ENCODE data around the gene JTB.

The JTB gene

GRCh38 chr1:153967107-153967999 is 10.1 kb downstream of the JTB start, which contains the start of gene CREB3L4:
CREB3L4 (plus strand) TSS chr1:153967902; CDS start chr1:153968526, 624 bp downstream.
- Mint-ChIP-seq H3K4me3 (peak within 1 kb of the TSS; percentile 90), H3K9me3 (no peaks in the 10 kb centered on the region), H3K36me3 (ENCODE audit: low read depth) (peaks cover 37% of the 10 kb centered on the region), H3K27me3 (no peaks in the 10 kb centered on the region), H3K4me1 (ENCODE audit: low read depth) (peaks cover 55% of the 10 kb centered on the region), H3K27ac (peak within 1 kb of the TSS; percentile 95)
- DNase-seq, result peak; percentile 85

GRCh38 chr1:153963850-153964331 is 13.6 kb downstream of the JTB start:
- H3K4me1 Mint-ChIP-seq (ENCODE audit: low read depth), result peaks cover 68% of the 10 kb centered on the region
- no peaks in the 10 kb centered on the region for H3K9me3 Mint-ChIP-seq

GRCh38 chr1:153963030-153963849 is 14.2 kb downstream of the JTB start, which contains the start of gene SLC39A1:
SLC39A1 (minus strand) TSS chr1:153963537; CDS start chr1:153962715, 822 bp downstream.
- peak within 1 kb of the TSS; percentile 89 for H3K4me3 Mint-ChIP-seq
- H3K4me1 Mint-ChIP-seq (ENCODE audit: low read depth), result peaks cover 66% of the 10 kb centered on the region
- H3K36me3 Mint-ChIP-seq (ENCODE audit: low read depth), result peaks cover 67% of the 10 kb centered on the region
- H3K27me3 Mint-ChIP-seq, result no peaks in the 10 kb centered on the region
- peak within 1 kb of the TSS; percentile 93 for H3K27ac Mint-ChIP-seq
- no peaks in the 10 kb centered on the region for H3K9me3 Mint-ChIP-seq
- DNase-seq, result peak; percentile 96

More at GRCh38 chr1:153963850-153964331, 13.6 kb downstream of the JTB start:
- Mint-ChIP-seq H3K4me3 (peak overlapping the region; percentile 89), H3K27ac (peak overlapping the region; percentile 93), H3K36me3 (ENCODE audit: low read depth) (peaks cover 65% of the 10 kb centered on the region), H3K27me3 (no peaks in the 10 kb centered on the region)
- DNase-seq, result no peak

GRCh38 chr1:153962088-153963029 is 15.1 kb downstream of the JTB start:
- Mint-ChIP-seq H3K9me3 (no peaks in the 10 kb centered on the region), H3K4me1 (ENCODE audit: low read depth) (peaks cover 59% of the 10 kb centered on the region), H3K27me3 (no peaks in the 10 kb centered on the region), H3K36me3 (ENCODE audit: low read depth) (peaks cover 74% of the 10 kb centered on the region), H3K4me3 (peak overlapping the region; percentile 89), H3K27ac (peak overlapping the region; percentile 93)
- no peak for DNase-seq

- peaks cover 62% of the 10 kb centered on the region for H3K4me1 Mint-ChIP-seq (ENCODE audit: low read depth)
- peak overlapping the region; percentile 89 for H3K4me3 Mint-ChIP-seq
- no peak for DNase-seq
- H3K27me3 Mint-ChIP-seq, result no peaks in the 10 kb centered on the region
- peak overlapping the region; percentile 93 for H3K27ac Mint-ChIP-seq
- peaks cover 72% of the 10 kb centered on the region for H3K36me3 Mint-ChIP-seq (ENCODE audit: low read depth)
- H3K9me3 Mint-ChIP-seq, result no peaks in the 10 kb centered on the region
Measured at GRCh38 chr1:153961421-153961820, 16.1 kb downstream of the JTB start.

GRCh38 chr1:153960206-153960605 is 17.3 kb downstream of the JTB start:
- H3K9me3 Mint-ChIP-seq, result no peaks in the 10 kb centered on the region
- no peak for DNase-seq
- peaks cover 69% of the 10 kb centered on the region for H3K36me3 Mint-ChIP-seq (ENCODE audit: low read depth)
- H3K27me3 Mint-ChIP-seq, result no peaks in the 10 kb centered on the region
- H3K4me3 Mint-ChIP-seq, result no peak overlapping the region
- peak overlapping the region; percentile 80 for H3K27ac Mint-ChIP-seq
- H3K4me1 Mint-ChIP-seq (ENCODE audit: low read depth), result peaks cover 62% of the 10 kb centered on the region

- H3K27ac Mint-ChIP-seq, result peak overlapping the region; percentile 98
- no peak overlapping the region for H3K4me3 Mint-ChIP-seq
- H3K9me3 Mint-ChIP-seq, result no peaks in the 10 kb centered on the region
- H3K27me3 Mint-ChIP-seq, result no peaks in the 10 kb centered on the region
- no peak for DNase-seq
- H3K36me3 Mint-ChIP-seq (ENCODE audit: low read depth), result peaks cover 74% of the 10 kb centered on the region
- H3K4me1 Mint-ChIP-seq (ENCODE audit: low read depth), result peaks cover 69% of the 10 kb centered on the region
Measured at GRCh38 chr1:153959454-153959853, 18.0 kb downstream of the JTB start.

GRCh38 chr1:153958961-153959260 is 18.6 kb downstream of the JTB start:
- DNase-seq, result no peak
- H3K4me1 Mint-ChIP-seq (ENCODE audit: low read depth), result peaks cover 69% of the 10 kb centered on the region
- H3K27ac Mint-ChIP-seq, result peak overlapping the region; percentile 98
- H3K9me3 Mint-ChIP-seq, result no peaks in the 10 kb centered on the region
- peaks cover 76% of the 10 kb centered on the region for H3K36me3 Mint-ChIP-seq (ENCODE audit: low read depth)
- no peaks in the 10 kb centered on the region for H3K27me3 Mint-ChIP-seq
- H3K4me3 Mint-ChIP-seq, result peak overlapping the region; percentile 93

GRCh38 chr1:153958111-153958960 is 19.1 kb downstream of the JTB start, which contains the start of gene CRTC2:
CRTC2 (minus strand) TSS chr1:153958612; CDS start chr1:153958497, 115 bp downstream.
- no peaks in the 10 kb centered on the region for H3K27me3 Mint-ChIP-seq
- H3K27ac Mint-ChIP-seq, result peak within 1 kb of the TSS; percentile 98
- H3K4me3 Mint-ChIP-seq, result peak within 1 kb of the TSS; percentile 93
- DNase-seq, result peak; percentile 95
- peaks cover 80% of the 10 kb centered on the region for H3K36me3 Mint-ChIP-seq (ENCODE audit: low read depth)
- H3K4me1 Mint-ChIP-seq (ENCODE audit: low read depth), result peaks cover 67% of the 10 kb centered on the region
- H3K9me3 Mint-ChIP-seq, result no peaks in the 10 kb centered on the region

GRCh38 chr1:153957744-153958110 is 19.7 kb downstream of the JTB start:
- no peak for DNase-seq

GRCh38 chr1:153956997-153957715 is 20.3 kb downstream of the JTB start:
- Mint-ChIP-seq H3K4me1 (ENCODE audit: low read depth) (peaks cover 62% of the 10 kb centered on the region), H3K4me3 (peak overlapping the region; percentile 93), H3K27me3 (no peaks in the 10 kb centered on the region), H3K27ac (peak overlapping the region; percentile 98), H3K9me3 (no peaks in the 10 kb centered on the region), H3K36me3 (ENCODE audit: low read depth) (peaks cover 78% of the 10 kb centered on the region)
- no peak for DNase-seq

More at GRCh38 chr1:153957744-153958110, 19.7 kb downstream of the JTB start:
- Mint-ChIP-seq H3K9me3 (no peaks in the 10 kb centered on the region), H3K4me1 (ENCODE audit: low read depth) (peaks cover 68% of the 10 kb centered on the region), H3K27me3 (no peaks in the 10 kb centered on the region), H3K27ac (peak overlapping the region; percentile 98), H3K36me3 (ENCODE audit: low read depth) (peaks cover 78% of the 10 kb centered on the region), H3K4me3 (peak overlapping the region; percentile 93)

- peak overlapping the region; percentile 85 for H3K27ac Mint-ChIP-seq
- H3K4me1 Mint-ChIP-seq (ENCODE audit: low read depth), result peaks cover 47% of the 10 kb centered on the region
- H3K9me3 Mint-ChIP-seq, result no peaks in the 10 kb centered on the region
- no peak overlapping the region for H3K4me3 Mint-ChIP-seq
- DNase-seq, result no peak
- H3K27me3 Mint-ChIP-seq, result no peaks in the 10 kb centered on the region
- peaks cover 79% of the 10 kb centered on the region for H3K36me3 Mint-ChIP-seq (ENCODE audit: low read depth)
Measured at GRCh38 chr1:153954826-153955225, 22.6 kb downstream of the JTB start.
